NCI-H774 (cell line): ENCODE measurements around the gene STK32C.
"Not testable (repeated sequence)": the region's sequence is repeated elsewhere in the genome, so short reads cannot be mapped to it uniquely, and the experiment has no call there.

Experiments used
- DNase-seq: peaks from one replicate; lab custom pipeline; 2025; lab: John Stamatoyannopoulos, UW

Gene STK32C

DNA sequence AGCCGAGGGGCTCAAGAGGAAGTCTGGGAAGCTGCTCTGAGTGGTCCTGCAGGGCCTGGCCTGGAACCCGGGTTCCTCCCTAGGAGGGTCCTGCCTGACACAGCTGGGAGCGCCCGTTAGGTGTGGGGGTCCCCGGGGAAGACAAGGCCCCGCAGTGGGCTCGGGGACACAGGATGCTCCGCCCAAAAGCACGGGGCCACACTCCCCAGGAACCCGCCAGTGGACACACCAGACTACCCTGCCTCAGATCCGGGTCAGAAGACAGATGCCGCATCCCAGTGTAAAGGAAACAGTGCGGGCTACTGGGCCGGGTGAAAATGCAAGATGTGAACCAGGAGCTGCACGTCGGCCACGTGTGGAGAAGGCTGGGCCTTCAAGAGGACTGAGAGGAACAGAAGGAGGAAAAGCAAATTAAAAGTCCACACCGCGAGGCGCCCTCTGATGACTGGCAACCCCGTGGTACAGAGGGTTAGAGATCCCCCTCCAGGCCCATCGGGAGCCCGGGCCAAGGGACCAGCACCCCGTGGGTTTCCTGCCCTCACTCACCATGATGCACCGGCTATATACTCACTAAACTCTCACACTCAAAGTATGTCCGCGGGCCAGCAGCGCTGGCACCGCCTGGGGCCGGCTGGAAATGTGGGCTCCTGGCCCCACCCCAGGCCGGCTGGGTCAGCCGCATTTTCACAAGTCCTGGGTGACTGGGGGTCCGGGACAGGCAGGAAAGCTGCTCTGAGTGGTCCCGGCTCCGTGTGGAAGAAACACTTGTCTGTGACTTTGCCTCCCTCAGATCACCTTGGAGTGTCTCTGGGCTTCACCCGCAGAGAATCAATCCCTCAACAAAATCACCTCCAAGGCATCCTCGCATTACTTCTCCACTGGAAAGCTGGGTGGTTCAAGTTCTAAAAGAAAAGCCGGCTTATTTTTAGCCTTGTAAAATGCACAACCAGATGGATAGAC lies 6.1 kb downstream of the STK32C start:
- DNase-seq, result no peak

DNA sequence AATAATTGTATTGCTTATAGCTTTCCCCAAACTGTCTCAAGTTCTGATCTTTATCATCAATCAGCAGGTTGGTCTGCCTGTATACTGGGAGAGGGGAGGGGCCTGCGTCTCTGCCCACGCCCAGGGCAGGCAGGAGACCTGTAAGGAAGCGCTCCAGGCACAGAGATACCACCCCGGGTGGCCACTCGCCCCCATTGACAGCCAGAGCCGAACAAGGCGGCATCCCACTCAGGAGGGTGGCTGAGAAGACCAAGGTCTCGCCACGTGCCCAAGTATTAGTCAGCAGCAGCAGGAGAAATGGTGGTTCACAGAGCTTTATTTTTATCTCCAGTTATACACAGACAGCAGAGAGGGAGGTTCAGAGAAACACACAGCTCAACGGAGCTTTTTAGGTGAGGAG lies 7.2 kb downstream of the STK32C start:
- no peak for DNase-seq

DNA sequence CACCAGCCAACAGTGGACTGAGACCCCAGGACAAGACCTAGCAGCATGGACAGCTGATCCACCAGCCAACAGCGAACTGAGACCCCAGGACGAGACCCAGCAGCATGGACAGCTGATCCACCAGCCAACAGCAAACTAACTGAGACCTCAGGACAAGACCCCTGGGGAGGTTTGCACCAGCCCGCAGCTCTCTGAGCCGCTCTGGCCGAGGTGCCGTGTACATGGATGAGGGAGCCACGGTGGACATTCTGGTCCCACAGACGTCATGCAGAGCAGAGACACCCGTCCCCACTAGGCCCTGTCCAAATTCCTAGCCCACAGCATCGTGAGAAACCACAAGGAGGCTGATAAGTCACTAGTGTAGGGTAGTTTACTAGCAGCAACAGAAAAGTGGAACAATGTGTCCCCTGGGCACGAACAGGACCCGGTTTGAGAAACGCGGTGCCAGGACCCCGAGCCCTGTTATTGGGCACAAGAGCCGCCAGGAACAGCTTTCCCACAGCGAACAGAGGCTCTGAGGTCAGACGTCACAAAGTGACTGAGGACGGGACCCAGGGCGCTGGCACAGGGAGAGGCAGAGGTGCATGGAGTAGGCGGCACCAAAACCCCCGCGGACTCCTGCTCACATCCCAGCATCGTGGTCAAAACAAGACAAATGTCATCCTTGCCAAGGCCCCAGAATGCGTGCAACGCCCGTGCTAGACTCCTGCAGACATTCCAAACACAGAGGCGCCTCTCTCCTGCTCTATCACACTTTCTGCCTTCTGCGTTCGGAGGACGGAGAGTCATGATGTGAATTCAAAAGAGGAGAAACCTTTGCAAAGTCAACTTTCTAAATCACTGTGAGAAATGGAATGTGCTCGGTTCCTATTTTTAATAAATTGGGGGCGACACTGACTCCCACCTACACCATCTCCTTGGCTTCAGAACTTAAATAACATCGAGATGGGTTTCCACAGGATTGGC lies 8.1 kb downstream of the STK32C start:
- no peak for DNase-seq

DNA sequence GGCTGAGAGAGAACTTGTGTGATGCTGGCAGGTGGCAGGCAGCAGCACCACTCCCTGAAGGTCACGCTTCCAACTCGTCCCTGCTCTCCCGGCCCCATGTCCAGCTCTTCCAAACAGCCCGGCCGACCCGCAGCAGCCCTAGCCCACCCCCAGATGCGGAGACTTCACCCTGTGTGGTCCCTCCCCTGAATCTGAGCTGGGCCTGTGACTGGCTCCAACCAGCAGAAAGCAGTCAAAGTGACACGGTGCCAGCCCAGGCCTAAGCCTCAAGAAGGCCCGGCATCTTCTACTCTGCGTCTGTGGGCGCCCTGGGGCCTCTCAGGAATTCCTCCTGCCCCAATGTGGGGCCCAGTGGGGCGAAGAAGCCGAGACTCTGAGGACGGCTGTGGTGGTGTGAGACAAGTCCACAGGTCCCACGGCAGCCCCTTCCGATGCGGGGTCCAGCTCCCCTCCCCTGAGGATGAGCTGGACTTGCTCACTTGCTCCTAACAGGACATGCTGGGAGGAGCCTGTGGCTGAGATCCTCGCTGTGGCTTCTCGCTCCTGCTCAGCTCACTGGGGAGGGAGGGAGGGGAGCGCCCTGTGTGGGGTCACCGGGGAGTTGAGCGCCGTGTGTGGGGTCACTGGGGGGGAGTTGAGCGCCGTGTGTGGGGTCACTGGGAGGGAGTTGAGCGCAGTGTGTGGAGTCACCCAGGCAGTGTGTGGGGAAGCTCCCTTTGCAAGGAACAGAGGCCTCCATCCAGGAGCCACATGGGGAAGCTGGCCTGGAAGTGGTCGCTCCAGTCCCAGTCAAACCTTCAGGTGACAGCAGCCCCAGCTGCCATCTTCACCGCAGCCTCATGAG lies 9.5 kb downstream of the STK32C start:
- no peak for DNase-seq

DNA sequence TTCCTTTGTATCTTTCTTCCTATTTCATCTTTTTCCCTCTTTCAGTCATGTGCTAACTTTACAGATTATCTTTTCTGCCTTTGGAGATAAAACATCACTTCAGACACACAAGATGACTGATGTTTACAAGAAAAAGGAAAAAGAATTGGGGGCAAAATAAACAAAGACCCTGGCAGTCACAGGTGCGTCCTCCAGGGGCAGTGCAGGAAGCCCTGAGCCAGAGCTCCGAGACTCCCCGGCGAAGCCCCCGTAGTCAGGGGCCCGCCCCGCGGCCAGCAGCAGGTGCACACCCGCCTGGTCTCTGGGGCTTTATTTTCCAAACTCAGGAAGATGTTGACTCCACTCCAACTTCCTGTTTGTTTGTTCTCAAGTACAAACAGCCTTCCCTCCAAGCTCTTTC lies 10.2 kb downstream of the STK32C start:
- DNase-seq, result no peak

DNA sequence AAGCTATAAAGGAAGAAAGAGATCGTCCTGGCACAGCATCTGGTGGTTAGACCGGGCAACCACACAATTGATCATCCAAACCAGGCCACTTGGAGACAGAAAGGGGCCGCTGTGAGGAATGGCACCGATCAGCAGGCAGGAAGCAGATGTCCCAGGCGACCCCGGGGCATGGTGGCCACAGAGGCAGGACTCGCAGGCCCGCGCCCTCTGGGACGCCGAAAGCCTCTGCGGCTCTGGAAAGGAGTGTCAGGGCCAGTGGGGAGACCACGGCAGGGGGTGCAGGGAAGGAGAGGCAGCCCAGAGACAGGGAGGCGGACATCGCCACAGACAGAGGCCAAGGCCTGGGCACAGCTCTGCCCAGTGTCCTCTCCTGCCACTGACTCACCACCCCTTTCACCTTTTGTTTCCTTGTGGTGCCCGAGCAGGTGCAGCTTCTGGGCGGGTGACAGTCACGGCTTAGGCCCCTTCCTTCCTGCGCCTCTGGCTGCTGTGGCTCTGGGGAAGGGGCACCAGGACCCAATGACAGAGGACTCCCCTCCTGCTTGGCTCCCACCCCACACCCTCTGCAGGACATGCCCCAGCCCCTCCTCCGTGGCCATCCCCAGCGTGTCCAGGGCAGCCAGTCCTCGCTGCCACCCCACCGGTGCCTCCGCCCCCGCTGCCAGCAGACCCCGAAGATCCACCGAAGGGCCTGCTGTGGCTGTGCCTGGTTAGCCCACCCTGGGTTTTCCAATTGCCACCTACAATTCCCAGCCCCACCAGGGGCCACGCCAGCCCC lies 10.9 kb downstream of the STK32C start:
- DNase-seq, result no peak

DNA sequence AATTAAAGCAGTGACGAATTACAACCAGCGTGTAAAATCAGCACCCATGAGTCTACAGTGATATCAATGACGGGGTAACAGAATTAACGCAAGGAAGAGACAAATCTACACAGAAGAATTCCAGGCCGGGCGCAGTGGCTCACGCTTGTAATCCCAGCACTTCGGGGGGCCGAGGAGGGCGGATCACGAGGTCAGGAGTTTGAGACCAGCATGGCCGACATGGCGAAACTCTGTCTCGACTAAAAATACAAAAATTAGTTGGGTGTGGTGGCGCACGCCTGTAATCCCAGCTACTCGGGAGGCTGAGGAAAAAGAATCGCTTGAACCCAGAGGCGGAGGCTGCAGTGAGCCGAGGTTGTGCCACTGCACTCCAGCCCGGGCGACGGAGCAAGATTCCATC lies 12.3 kb downstream of the STK32C start:
- DNase-seq, result not testable (repeated sequence)

DNA sequence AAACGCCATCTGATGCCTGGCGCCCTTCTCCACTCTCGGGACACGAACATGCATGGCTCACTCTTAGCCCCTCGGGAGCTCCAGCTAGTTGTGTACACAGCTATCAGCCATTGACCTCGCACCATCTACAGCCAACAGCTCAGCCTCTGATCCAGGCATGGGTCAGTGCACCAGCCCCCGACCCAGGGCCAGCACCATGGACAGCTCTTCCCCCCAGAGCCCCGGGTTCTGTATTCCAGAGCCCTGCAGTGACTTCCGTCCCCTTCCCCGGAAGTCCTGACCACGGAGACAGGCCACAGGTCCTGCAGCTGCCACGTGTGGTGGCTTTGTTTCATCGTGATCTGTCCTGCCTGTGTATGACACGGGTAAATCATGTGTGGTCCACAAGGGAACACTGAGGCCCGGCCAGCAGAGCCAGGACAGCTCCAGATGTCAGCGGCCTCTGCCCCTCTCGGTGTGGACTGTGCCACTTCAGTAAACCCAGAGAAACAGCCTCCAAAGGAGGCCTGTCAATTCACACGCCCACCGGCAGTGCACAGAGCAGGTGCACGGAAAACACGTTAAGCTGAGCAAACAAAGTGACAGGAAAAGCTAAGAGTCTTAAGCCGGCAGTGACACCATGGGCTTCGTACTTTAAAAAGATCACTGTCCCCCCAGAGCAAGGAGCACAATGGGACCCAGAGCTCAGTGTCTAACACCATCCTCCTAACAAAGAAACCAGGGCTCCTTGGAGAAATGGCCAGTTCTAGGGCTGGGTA lies 13.0 kb downstream of the STK32C start:
- DNase-seq, result no peak

DNA sequence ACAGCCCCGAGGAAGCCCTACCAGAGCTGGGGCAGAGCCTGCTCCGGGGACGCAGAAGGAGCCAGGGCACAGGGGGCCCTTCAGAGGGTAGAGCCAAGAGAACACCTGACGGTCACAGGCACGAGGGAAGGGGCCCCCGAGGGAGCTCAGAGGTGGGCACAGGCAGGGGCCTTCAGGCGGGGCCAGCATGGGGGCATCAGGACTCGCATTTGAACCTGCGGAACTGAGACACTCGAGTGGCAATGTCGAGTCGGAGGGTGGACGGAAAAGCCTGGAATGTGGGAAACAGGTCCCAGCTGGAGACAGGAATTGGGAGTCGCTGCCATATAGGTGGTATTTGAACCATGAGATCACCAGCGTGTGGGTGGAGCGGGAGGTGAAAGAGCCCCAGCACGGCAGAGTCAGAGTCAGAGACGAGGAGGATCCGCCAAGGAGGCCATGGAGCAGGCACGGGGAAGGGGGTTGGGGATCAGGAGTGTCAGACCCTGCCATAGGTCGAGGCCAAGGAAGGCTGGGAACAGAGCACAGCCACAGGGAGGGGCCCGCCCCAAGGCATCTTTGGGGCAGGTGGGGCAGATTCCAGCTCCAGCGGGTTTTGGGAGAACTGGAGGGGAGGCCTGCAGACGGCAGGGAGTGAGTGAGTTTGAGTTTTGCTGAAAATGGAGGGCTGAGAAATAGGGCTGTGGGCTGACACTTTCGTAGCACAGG lies 13.8 kb downstream of the STK32C start:
- no peak for DNase-seq

DNA sequence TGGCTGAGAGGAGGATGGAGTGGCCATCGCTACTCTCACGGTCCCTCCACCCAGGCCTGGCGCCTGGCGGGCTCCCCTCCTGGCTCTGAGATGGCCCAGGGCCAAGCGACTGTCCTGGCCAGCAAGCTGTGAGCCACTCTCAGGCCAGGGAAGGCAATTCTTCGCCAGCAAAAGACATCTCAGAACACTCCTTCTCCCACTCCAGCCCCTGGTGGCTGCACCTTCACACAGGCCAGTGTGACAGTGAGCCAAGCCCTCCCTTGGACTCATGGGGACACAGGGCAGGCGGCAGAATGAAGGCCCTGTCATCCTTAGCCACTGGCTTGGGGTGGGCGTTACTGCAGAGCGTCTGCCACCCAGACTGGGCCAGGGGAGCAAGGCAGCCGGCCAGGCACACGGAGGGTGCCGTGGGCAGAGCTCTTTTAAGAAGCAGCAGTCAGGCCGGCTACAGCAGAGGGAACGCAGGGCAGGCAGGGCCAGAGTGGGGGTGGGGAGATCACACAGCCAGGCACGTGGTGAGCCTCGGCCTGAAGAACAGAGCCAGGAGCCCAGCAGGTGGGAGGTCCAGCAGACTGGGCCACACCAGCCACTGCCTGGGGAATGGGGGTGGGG lies 14.4 kb downstream of the STK32C start:
- DNase-seq, result no peak

DNA sequence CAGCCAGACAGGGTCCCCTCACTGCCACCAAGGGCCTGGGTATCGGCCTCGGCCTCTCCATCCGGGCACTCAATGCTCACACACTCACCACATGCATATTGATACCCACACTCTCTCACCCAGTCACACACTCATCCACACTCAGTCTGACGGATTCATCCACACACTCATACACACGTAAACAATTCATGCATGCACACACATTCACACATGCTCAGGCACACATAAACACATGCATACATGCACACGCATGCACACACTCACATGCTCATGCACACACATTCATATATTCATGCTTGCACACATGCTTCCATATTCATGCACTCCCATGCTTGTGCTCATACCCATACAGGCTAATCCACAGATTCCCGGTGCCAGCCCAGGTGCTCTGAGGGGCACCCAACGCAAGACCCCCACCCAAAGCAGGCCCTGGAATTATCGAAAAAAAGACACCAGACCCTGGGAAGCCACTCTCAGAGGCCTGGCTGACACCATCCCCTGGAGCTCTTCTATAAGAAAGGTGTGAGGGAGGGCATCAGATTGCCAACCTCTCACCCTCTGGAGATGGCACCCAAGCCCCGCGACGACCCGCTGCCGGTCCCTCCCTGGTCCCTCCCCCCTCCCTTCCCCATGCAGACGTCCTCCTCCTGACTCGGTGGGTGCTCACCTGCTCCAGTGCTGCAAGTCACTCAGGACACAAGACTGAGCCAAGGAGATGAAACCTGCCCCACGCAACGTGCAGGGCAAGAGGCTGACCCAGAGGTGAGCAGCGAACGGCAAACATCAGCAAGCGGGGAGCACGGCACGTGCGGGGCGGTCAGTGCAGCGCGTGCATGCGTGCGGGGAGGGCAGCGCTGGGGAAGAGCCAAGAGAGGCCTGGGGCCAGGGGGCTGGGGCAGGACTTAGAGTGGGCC lies 15.2 kb downstream of the STK32C start:
- no peak for DNase-seq

DNA sequence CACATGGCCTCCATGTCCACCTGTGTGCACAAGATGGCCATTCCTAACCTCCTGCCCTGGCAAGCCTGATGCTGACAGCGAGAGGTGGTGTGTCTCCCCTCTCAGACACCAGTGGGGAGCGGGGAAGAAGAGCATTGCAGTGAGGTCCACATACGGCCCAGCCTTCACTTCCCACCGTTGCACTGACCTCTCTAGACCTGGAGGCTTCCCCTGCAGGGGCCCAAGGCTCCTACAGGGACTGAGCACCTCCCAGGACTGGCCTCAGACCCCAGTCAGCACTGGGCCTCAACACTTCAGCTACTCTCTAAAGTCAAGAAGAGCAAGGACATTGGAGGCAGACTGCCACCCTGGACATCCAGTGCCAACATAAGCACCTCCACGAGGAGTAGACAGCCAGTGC lies 15.9 kb downstream of the STK32C start:
- no peak for DNase-seq

DNA sequence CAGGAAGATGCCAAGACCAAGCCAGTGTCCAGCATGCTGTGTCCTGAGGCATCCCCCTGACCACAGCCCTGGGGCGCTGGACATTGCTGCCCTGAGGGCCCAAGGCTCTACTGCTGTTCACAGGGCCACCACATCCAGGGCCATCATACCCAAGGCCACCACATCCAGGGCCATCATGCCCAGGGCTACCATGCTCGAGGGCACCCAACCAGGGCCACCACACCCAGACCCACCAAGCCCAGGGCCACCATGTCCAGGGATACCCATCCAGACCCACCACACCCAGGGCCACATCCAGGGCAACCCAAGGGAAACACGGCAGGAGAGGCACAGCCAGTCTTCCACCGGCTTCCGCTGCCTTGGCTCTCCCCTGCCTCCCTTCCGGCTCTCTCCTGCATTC lies 17.1 kb downstream of the STK32C start:
- no peak for DNase-seq

DNA sequence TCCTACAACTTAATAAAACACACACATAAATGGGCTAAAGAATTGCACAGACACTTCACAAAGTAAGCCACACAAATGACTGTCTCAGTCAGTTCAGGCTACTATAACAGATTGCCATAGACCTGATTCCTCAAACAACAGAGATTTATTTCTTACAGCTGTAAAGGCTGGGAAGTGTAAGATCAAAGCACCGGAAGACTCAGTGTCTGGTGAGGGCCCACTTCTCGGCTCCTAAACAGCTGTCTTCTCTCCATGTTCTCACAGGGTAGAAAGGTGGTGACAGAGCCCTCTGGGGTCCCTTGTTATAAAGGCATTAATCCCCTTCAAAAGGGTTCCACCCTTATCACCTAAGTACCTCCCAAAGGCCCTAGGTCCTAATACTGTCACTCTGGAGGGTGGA lies 18.3 kb downstream of the STK32C start:
- no peak for DNase-seq

DNA sequence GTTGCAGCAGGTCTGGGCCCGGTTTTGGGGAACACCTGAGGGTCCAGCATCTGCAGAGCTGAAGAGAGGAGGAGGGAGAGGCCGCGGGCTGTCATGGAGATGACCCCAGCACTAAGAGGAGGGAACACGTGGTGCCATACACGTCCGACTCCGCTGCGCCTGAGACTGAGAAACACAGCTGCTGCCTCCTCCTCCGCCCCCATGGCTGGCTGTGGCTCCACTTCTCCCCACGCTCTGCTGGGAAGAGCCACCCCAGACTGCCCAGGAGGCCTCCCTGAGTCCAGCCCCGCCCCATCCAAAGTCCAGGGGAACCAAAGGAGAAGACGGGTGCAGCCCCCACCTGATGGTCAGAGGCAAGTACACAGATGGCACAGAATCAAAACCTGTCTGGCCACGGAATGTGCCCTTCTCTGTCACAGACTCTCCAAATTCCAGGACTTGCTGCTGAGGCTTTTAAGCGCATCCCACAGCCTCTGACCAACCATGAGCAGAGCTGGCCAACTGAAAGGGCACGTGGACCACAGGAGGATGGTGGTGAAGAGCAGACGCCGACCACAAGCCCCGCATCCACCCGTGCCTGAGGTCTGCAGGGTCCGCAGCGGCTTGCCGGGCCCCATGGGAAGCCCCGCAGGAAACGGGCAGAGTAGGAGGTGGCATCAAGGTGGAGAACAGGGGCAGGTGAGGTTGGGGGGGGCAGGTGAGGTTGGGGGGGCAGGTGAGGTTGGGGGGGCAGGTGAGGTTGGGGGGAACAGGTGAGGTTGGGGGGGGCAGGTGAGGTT lies 24.0 kb downstream of the STK32C start:
- DNase-seq, result no peak

DNA sequence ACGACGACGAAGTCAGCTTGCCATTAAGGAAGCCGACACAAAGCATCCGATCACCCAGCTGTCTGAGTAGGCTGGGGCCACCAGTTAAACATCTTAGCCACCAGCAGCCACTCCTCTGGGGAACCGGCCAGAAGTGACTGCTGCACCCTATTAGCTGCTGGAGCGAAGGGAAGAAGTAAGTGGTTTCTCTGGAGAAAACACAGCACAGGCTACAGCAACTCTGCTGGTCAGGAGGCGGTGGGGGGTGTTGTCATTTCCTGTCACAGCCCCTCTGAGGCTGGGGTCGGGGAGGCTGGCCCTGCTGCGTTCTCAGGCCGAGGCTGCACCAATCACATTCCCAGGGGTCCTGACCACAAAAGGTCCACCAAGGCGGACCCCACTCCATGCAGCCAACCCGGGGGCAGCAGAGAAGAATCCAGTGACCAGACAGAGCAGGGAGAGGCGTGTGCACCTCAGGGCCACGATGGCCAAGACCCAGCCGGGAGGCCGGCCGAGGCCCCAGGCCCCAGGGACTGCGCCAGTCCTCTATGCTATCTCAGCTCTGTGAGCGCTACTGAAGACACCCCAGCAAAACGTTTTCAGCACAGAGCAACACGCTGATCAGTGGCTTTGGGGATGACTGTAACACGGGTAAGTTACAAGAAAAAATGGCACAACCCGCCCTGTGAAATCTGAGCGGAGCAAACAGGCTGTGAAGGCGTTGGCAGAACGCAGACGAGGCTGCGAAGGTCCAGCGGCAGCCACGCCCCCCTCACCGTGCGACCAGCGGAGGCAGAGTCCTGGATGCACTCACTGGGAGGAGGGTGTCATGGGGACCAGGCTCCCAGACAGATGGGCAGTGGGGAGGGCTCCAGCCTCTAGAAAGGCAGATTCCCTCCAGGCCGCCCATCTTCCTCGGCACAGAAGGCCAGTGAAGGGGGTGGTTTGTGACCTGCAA lies 24.8 kb downstream of the STK32C start:
- no peak for DNase-seq
